GM21360 (cell line): Measurements from ENCODE around the gene ZNF804B.
"Not testable (repeated sequence)": the region's sequence is repeated elsewhere in the genome, so short reads cannot be mapped to it uniquely, and the experiment has no call there.

Experiments used
- ATAC-seq: cut with Tn5 transposase; IDR thresholded peaks from one replicate; pipeline ENCODE4 v1.9.1; 2021; ENCODE audit warnings: mild to moderate bottlenecking, moderate library complexity; ENCODE audit not compliant: unreplicated experiment

The ZNF804B gene

DNA sequence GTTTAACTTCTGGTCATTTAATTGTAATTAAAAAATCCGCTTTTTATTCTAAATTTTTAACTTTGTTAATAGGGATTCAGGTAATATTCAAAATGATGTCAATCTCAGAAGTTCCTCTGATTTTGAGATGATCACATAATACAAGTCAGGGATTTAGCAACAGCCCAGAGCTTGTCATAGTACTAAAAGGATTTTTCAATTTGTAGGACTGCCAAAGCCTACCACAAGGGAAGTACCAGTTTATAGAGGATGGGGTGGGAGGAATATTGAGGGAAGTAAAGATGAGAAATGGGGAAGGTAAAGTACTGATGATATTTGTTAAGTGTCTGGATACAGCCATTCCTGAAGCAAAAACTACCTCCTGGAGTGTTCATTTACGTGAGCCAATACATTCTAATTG lies 314.3 kb downstream of the ZNF804B start:
- no peak for ATAC-seq

DNA sequence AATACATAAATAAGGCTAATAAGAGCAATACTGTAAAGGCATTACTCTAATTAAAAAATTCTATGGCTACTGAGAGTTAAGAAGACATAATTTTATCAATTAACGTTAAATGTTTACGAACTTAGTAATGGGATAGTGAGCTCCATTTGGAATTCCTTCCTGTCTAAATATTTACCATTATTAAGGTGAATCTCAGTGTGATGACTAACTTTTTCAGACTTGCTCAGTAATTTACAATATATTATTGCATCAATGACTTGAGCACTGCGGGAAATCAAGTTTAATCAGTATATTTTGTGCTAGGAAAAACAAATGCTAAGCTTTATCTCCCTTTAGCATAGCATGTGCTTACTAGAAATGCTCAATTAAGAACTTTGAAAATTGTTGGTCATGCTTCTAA lies 318.5 kb downstream of the ZNF804B start:
- no peak for ATAC-seq

DNA sequence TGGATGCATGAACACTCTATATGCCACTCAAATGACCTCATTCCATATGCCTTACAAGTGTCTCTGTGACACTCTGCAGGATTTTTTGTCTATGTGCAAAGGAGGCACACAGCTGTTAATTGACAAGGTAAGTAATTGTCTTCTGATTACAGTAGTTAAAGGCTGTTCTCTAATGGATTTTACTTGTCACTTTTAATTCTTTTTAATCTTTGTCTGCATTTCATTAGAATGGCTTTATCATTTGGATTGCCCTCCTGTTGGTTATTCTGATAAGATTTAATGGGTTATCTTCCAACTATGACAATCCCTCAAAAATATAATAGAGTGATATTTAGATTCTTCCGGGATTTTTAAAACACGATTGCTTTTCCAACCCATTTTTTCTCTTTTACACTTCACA lies 326.1 kb downstream of the ZNF804B start:
- no peak for ATAC-seq

GRCh38 chr7:89091550-89091949 lies 332.1 kb downstream of the ZNF804B start:
- no peak for ATAC-seq

DNA sequence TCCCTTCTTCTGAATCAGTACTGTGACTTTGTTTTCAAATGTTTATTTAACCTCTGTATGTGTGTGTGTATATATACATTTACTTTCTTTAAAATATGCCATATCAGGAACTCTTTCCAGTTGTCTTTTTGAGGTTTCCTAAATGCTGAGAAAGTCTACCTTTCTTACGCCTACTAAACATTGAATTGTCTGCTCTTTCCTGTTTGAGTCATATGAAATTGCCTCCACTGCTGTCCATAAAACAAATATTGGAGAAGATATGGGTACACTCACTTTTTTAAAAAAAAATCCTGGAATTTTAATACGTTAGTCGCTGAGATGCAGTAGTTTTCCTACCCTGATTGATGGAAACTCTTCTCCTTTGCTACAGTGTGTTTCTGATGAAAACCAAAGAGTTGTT lies 334.8 kb downstream of the ZNF804B start:
- no peak for ATAC-seq

GRCh38 chr7:89103564-89103963 lies 344.1 kb downstream of the ZNF804B start:
- no peak for ATAC-seq

GRCh38 chr7:89104748-89105685 lies 345.5 kb downstream of the ZNF804B start:
- ATAC-seq: no peak

DNA sequence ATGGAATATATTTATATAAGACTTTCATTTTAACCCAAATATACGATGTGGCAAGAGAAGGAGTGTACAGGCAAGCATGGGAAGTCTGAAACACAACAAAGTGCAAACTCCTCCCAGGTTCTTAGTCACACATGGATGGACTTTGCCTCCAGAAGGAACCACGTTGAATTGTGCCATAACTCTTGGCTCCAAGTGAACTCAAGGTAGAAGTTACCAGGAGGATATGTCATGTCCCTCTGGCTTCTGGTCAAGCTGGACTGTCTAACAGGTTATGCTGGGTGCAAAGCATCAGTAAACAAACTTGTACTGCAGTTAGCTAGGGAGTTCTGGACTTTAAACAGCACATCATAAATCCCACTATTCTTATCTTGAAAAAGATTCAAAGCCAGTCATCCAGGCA lies 364.4 kb downstream of the ZNF804B start:
- no peak for ATAC-seq

- no peak for ATAC-seq
Measured at GRCh38 chr7:89129600-89130375, 370.3 kb downstream of the ZNF804B start.

GRCh38 chr7:89133357-89133756 lies 373.9 kb downstream of the ZNF804B start:
- no peak for ATAC-seq

- no peak for ATAC-seq
Measured at GRCh38 chr7:89133819-89134218, 374.3 kb downstream of the ZNF804B start.

DNA sequence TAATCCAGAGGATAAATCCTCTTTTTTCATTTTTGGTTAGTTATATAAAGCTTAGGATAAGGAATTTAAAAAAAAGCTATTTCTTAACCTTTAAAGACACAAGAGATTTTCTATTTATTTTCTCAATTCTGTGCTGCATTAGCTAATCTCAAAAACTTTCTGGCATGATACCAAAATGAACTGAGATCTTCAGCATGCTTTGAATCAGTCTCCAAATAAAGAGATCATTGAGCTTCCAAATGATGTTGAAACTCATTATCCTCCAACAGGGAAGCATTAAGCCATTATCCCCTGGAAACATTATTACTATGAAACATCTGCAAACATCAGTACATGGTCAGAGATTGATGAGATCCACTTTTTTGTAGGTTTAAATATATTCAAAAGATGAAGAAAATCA lies 386.3 kb downstream of the ZNF804B start:
- ATAC-seq: no peak

- ATAC-seq: no peak
Measured at GRCh38 chr7:89160107-89160506, 400.6 kb downstream of the ZNF804B start.

DNA sequence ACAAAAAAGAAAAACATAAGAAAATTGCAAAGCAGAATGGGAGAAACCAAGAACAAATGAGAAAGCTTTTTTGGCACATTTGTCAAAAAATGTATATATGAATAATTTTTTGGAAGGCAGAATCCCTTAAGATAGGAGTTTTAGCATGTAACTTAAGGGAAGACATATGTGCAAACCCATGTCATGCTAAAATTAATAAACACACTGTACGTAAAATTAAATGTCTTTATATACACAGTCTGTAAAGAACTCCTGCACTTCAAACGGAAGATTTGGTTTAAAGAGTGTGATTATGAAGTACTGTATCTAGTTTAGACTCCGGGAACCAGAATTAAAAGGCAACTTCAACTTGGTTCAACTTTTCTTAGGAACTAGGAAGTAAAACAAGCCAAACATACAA lies 405.9 kb downstream of the ZNF804B start:
- ATAC-seq: no peak

DNA sequence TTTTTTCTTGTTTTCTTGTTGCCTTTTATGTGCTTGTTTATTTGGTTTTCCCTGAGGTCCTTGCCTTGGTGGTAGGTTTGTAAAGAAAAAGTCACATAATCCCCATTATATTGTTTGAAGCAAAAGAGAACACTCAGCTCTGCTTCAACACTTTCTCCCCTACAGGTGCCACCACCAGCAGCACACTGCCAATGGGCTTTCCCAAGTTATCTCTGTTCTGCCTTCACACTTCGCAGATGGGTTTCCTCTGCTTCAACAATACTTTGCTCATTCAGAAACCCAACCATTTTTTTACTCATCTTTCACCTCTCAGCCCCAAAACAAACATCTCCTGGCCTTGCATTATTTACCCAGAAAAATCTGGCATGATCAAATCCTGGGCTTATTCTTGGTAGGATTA lies 411.1 kb downstream of the ZNF804B start:
- ATAC-seq: no peak

DNA sequence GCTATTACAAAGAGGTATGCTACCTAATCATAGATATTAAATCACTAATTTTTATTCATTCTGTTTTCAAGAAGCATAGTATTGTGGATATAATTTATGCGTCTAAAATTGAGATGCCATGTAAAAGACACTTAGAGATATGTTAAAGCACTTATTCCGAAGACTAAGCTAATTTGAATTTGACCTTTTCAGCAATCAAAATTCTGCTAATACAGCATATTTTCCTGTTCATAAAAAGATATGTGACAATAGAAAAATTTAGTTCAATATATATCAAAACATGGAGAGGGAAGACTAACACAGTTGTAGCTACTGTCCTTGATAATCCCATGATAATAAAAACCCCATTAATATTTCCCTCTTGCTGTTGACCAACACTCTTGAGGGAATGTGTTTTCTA lies 422.6 kb downstream of the ZNF804B start:
- ATAC-seq: no peak

DNA sequence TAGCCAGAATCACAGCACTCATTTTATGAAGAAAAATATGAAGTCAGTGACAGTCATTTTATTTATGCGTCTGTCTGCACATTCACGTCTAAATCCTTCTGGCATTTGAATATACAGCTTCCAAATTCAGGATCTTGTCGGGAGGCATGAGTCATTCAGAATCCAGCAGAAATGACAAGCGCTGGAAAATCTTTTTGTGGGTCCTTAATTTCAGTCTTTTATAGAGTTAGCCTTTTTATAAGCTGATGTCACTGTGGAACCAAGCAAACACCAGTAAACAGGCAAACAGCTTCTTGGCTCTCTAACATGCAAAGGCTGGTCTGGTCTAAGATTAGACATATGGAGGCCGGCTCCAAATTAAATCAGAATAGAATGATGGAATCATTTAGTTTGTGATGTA lies 424.2 kb downstream of the ZNF804B start:
- no peak for ATAC-seq

GRCh38 chr7:89200758-89201157 lies 441.3 kb downstream of the ZNF804B start:
- no peak for ATAC-seq

DNA sequence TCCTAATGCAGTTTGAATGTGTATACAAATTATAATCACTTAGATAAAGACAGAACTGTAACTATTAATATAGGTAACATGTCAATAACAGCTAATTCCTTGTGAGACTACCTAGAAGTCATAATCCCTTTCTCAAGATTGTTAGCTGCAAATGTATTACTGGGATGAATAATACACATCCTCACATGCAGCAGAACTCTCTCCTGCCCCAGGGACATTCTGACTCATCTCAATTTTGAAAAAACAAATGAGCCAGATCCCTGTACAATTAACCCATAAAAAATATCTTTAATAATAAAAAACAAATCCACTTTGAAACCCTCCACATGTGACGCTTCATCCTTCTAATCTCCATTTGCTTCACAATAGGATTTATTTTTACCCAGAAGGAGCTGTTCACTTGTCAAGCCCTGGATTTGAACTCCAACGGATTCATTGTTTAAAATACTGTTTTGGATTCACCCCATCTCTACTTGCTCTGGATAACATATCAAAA lies 464.4 kb downstream of the ZNF804B start:
- ATAC-seq: no peak

GRCh38 chr7:89228688-89229171 lies 469.2 kb downstream of the ZNF804B start:
- ATAC-seq: not testable (repeated sequence)

DNA sequence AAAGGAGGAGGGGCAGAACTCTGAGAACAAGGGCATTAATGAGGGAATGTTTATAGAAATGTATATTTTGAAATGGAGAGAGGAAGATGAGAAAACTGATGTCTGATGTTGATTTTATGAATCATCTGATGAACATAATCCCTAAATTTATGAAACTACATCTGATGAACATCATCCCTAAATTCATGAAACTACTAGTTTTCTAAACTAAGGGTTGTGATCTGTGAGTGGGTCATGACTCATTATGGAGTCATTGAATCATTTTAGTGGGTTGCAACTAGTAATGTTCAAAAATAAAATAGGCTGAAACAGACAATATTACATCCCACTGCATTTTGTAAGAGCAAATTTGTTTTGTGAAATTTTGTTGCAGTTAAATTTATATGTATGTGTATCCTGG lies 478.7 kb downstream of the ZNF804B start:
- no peak for ATAC-seq

DNA sequence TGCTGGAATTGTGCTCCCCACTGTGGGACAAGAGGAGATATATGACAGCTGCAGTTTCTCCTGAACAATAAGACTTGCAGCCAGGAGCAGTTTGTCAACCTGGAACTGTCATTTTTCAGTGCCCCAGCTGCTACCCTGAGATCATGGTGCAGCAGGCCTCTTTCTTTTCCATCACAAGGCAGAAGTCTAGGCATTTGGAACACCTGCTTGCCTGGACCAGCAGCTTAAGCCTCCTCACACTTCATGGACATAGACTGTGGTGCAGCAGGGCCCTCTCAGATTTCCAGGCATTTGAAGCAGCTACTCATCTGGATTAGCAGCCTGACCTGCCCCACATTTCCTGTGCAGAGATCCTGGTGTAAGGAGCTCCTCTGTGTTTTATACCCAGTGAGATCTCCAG lies 486.7 kb downstream of the ZNF804B start:
- ATAC-seq: no peak
